H1 (cell line): Measurements from ENCODE around the gene PKM. TPM values are rescaled to one million over a fixed set of nuclear protein-coding genes. Genes with fewer than 3 reads are reported as not detected.

Source experiments
- CTCF ChIA-PET: fragments of 300-600 bp; sonication (Branson Sonifier 250); formaldehyde crosslinking; loops from one replicate; lab custom pipeline; 2021; ENCODE audit not compliant: partially characterized antibody; lab: Charles Lee
- POLR2A ChIA-PET: fragments of 300-600 bp; sonication (Branson Sonifier 250); formaldehyde crosslinking; loops from one replicate; lab custom pipeline; 2021; ENCODE audit warnings: inconsistent platforms; ENCODE audit not compliant: partially characterized antibody; lab: Charles Lee
- DNase-seq, 2 experiments: peaks; one replicate each; pipeline versions ENCODE4 v3.0.0 to v3.0.0-alpha.2; 2010 to 2022; ENCODE audit warnings: low spot score in 2 of 2, low read depth in 1 of 2, mixed read lengths in 1 of 2
- FAIRE-seq: peaks from 2 replicates; lab custom pipeline; 2011; peaks lifted over from hg19 to GRCh38; lab: Jason Lieb, UNC
- H2AFZ ChIP-seq: 2 replicates; pipeline ENCODE4 v1.8.1; 2012; ENCODE audit warnings: low read length, inconsistent platforms
- H2AK5ac ChIP-seq: 2 replicates; pipeline ENCODE4 v1.6.1; 2013; ENCODE audit warnings: low read depth, low read length
- H2BK120ac ChIP-seq: replicated peaks from 2 replicates; pipeline ENCODE3; 2013; ENCODE audit warnings: low read depth, low read length, inconsistent platforms
- H2BK12ac ChIP-seq: 2 replicates; pipeline ENCODE4 v1.6.1; 2013; ENCODE audit warnings: low read depth, low read length
- H2BK15ac ChIP-seq: 2 replicates; pipeline ENCODE4 v1.6.1; 2013; ENCODE audit warnings: low read length
- H2BK20ac ChIP-seq: 2 replicates; pipeline ENCODE4 v1.6.1; 2013; ENCODE audit warnings: low read length
- H2BK5ac ChIP-seq: 2 replicates; pipeline ENCODE4 v1.6.1; 2013; ENCODE audit warnings: low read depth, low read length
- H3K14ac ChIP-seq: 2 replicates; pipeline ENCODE4 v1.6.1; 2013; ENCODE audit warnings: inconsistent platforms; ENCODE audit not compliant: insufficient read length
- H3K18ac ChIP-seq: 2 replicates; pipeline ENCODE4 v1.6.1; 2013; ENCODE audit warnings: low read length; ENCODE audit errors: extremely low read depth
- H3K23ac ChIP-seq: 2 replicates; pipeline ENCODE4 v1.6.1; 2013; ENCODE audit warnings: inconsistent platforms; ENCODE audit not compliant: insufficient read length
- H3K23me2 ChIP-seq: 2 replicates; pipeline ENCODE4 v1.6.1; 2013; ENCODE audit warnings: low read depth, low read length
- H3K27ac ChIP-seq: 2 replicates; pipeline ENCODE4 v1.6.1; 2011; ENCODE audit warnings: low read depth, low read length, inconsistent platforms
- H3K27me3 ChIP-seq, 4 experiments: replicated peaks in 1 of 4; 1 replicate in 1 of 4; 2 replicates in 3 of 4; pipeline versions ENCODE4 v1.6.1 to v1.8.1; 2011 to 2013; ENCODE audit warnings: low read length in 3 of 4, mild to moderate bottlenecking in 3 of 4, inconsistent platforms in 2 of 4, mixed read lengths in 2 of 4, moderate library complexity in 1 of 4; ENCODE audit not compliant: control insufficient read depth in 3 of 4, insufficient read depth in 3 of 4; ENCODE audit errors: extremely low read depth in 1 of 4
- H3K36me3 ChIP-seq, 4 experiments: 2 replicates each; pipeline versions ENCODE4 v1.6.1 to v1.8.1; 2011 to 2013; ENCODE audit warnings: mild to moderate bottlenecking in 4 of 4, low read length in 3 of 4, moderate library complexity in 2 of 4, control low read depth in 1 of 4, inconsistent platforms in 1 of 4; ENCODE audit not compliant: insufficient read depth in 4 of 4, control insufficient read depth in 2 of 4
- H3K4ac ChIP-seq: replicated peaks from 2 replicates; pipeline ENCODE3; 2013; ENCODE audit warnings: low read length, low read depth, mixed read lengths, inconsistent platforms; ENCODE audit not compliant: insufficient read length
- H3K4me1 ChIP-seq, 4 experiments: replicated peaks in 1 of 4; 1 replicate in 1 of 4; 2 replicates in 3 of 4; pipeline versions ENCODE4 v1.6.1 to v1.8.1; 2011 to 2013; ENCODE audit warnings: low read length in 3 of 4, inconsistent platforms in 2 of 4, mixed read lengths in 1 of 4; ENCODE audit not compliant: insufficient read depth in 4 of 4, control insufficient read depth in 3 of 4
- H3K4me2 ChIP-seq, 2 experiments: 2 replicates each; pipeline versions ENCODE4 v1.6.1 to v1.8.1; 2011 to 2013; ENCODE audit warnings: low read depth in 2 of 2, low read length in 2 of 2, control low read depth in 1 of 2, inconsistent platforms in 1 of 2, mild to moderate bottlenecking in 1 of 2; ENCODE audit not compliant: insufficient read depth in 1 of 2
- H3K4me3 ChIP-seq, 4 experiments: fragments of 200-600, 300-600 bp in 1 of 4; sonication (generic), shearing (Covaris generic), sonication (Bioruptor Twin) in 1 of 4; 2 replicates each; pipeline versions ENCODE4 v1.5.1 to v1.8.1; 2011 to 2016; ENCODE audit warnings: low read length in 4 of 4, low read depth in 3 of 4, control low read depth in 2 of 4, inconsistent platforms in 2 of 4, mild to moderate bottlenecking in 2 of 4, mixed read lengths in 1 of 4, moderate library complexity in 1 of 4; ENCODE audit not compliant: insufficient read depth in 2 of 4; ENCODE audit errors: extremely low read depth in 1 of 4
- H3K56ac ChIP-seq: replicated peaks from 2 replicates; pipeline ENCODE3; 2013; ENCODE audit warnings: low read depth, mild to moderate bottlenecking, mixed read lengths, low read length, inconsistent platforms; ENCODE audit not compliant: insufficient read length
- H3K79me1 ChIP-seq: 2 replicates; pipeline ENCODE4 v1.6.1; 2013; ENCODE audit warnings: low read depth, low read length, control low read depth
- H3K79me2 ChIP-seq, 2 experiments: 2 replicates each; pipeline versions ENCODE4 v1.6.1 to v1.8.1; 2012 to 2013; ENCODE audit warnings: low read length in 2 of 2, mild to moderate bottlenecking in 2 of 2, inconsistent platforms in 1 of 2; ENCODE audit not compliant: insufficient read depth in 2 of 2, control insufficient read depth in 1 of 2
- H3K9ac ChIP-seq, 4 experiments: replicated peaks in 1 of 4; 1 replicate in 1 of 4; 2 replicates in 3 of 4; pipeline versions ENCODE4 v1.6.1 to v1.8.1; 2011 to 2013; ENCODE audit warnings: low read depth in 3 of 4, low read length in 3 of 4, control low read depth in 2 of 4, mild to moderate bottlenecking in 2 of 4, moderate library complexity in 2 of 4, inconsistent platforms in 1 of 4; ENCODE audit errors: extremely low read depth in 1 of 4
- H3K9me3 ChIP-seq, 2 experiments: 2 replicates each; pipeline versions ENCODE4 v1.6.1 to v1.8.1; 2012 to 2013; ENCODE audit warnings: mild to moderate bottlenecking in 2 of 2, moderate library complexity in 2 of 2, control low read depth in 1 of 2, inconsistent platforms in 1 of 2, low read depth in 1 of 2, low read length in 1 of 2, mixed read lengths in 1 of 2; ENCODE audit not compliant: insufficient read depth in 2 of 2
- H4K20me1 ChIP-seq, 2 experiments: replicated peaks in 1 of 2; 2 replicates each; pipeline versions ENCODE3 to v1.8.1; 2011 to 2013; ENCODE audit warnings: inconsistent platforms in 2 of 2, low read length in 2 of 2, mild to moderate bottlenecking in 1 of 2; ENCODE audit not compliant: insufficient read depth in 2 of 2, control insufficient read depth in 1 of 2
- H4K5ac ChIP-seq: 2 replicates; pipeline ENCODE4 v1.6.1; 2013; ENCODE audit warnings: low read length, low read depth, mixed read lengths, inconsistent platforms; ENCODE audit not compliant: insufficient read length
- H4K8ac ChIP-seq: 2 replicates; pipeline ENCODE4 v1.8.0; 2013; ENCODE audit warnings: mild to moderate bottlenecking, moderate library complexity, low read length, inconsistent platforms; ENCODE audit not compliant: insufficient read depth; ENCODE audit errors: extremely low read depth
- H4K91ac ChIP-seq: replicated peaks from 2 replicates; pipeline ENCODE3; 2013; ENCODE audit warnings: low read length, mixed read lengths, inconsistent platforms; ENCODE audit not compliant: insufficient read length
- BCL11A ChIP-seq, 2 experiments: IDR thresholded peaks; one replicate each; pipeline ENCODE4 v1.6.1; 2011; ENCODE audit warnings: low read depth in 2 of 2, low read length in 2 of 2, mild to moderate bottlenecking in 2 of 2
- GTF2F1 ChIP-seq: IDR thresholded peaks from 2 replicates; pipeline ENCODE4 v1.6.1; 2012; ENCODE audit warnings: low read depth, low read length, improper control_type of control experiment, borderline replicate concordance
- JUND ChIP-seq: IDR thresholded peaks from 2 replicates; pipeline ENCODE4 v1.6.1; 2011; ENCODE audit warnings: mild to moderate bottlenecking, improper control_type of control experiment, low read length
- RXRA ChIP-seq: IDR thresholded peaks from 2 replicates; pipeline ENCODE4 v1.6.1; 2011; ENCODE audit warnings: low read depth, mild to moderate bottlenecking, low read length, moderate library complexity; ENCODE audit not compliant: insufficient read depth
- SIN3A ChIP-seq, 2 experiments: IDR thresholded peaks in 1 of 2; conservative IDR thresholded peaks in 1 of 2; 2 replicates each; pipeline ENCODE4 v1.6.1; 2011 to 2012; ENCODE audit warnings: low read length in 2 of 2, improper control_type of control experiment in 1 of 2, low read depth in 1 of 2, mild to moderate bottlenecking in 1 of 2
- SIX5 ChIP-seq: IDR thresholded peaks from 2 replicates; pipeline ENCODE4 v1.6.1; 2011; ENCODE audit warnings: mild to moderate bottlenecking, low read depth, low read length
- SP1 ChIP-seq: IDR thresholded peaks from 2 replicates; pipeline ENCODE4 v1.6.1; 2011; ENCODE audit warnings: low read depth, low read length
- WGBS, 2 experiments: shearing (Covaris generic) in 1 of 2; methylation state at CpG; one replicate each; pipeline versions ENCODE4 v1.1.6 to v1.1.7; 2013 to 2015; ENCODE audit warnings: low lambda C conversion rate in 2 of 2, mixed read lengths in 2 of 2, inconsistent platforms in 1 of 2, low coverage in 1 of 2, missing lambda C conversion rate in 1 of 2; ENCODE audit not compliant: insufficient replicate concordance in 2 of 2, insufficient coverage in 1 of 2, insufficient read length in 1 of 2; ENCODE audit errors: extremely low coverage in 1 of 2, missing lambda C conversion rate in 1 of 2; 5-methylcytosine and 5-hydroxymethylcytosine counted together
- polyA plus RNA-seq, 7 experiments: library from polyadenylated mRNA; depleted of rRNA in 3 of 7; stranded (reverse) in 5 of 7; unstranded in 2 of 7; fragments of >200 nt in 5 of 7; fragments of 200-250 nt in 2 of 7; gene quantifications; 1 replicate in 5 of 7; 2 replicates in 1 of 7; 4 replicates in 1 of 7; pipeline versions ENCODE4 v1.2.1 to v1.2.3, GENCODE V29; 2011 to 2013; ENCODE audit warnings: missing spikeins in 2 of 7, mixed read lengths in 2 of 7
- total RNA-seq: library from RNA; stranded (reverse); fragmentation: NEBNext Ultra II Directional; extraction: Animal tissue kit (Norgen Biotek cat#: 25700); gene quantifications from 2 replicates; pipeline ENCODE4 v1.2.1, GENCODE V29; 2021
- TF ChIP-seq, protein P1 (sequence below): IDR thresholded peaks from 2 replicates; pipeline ENCODE4 v1.6.1; 2012; ENCODE audit warnings: low read length, inconsistent platforms
- TF ChIP-seq, protein P2 (sequence below): IDR thresholded peaks from 2 replicates; pipeline ENCODE4 v1.6.1; 2012; ENCODE audit warnings: inconsistent platforms

Gene PKM
- total and polyA plus RNA-seq, 2 of the 8 experiments (the other 6 are each of a cell fraction or from before 2014, with no cell fraction given) = 780 to 856 TPM

DNA sequence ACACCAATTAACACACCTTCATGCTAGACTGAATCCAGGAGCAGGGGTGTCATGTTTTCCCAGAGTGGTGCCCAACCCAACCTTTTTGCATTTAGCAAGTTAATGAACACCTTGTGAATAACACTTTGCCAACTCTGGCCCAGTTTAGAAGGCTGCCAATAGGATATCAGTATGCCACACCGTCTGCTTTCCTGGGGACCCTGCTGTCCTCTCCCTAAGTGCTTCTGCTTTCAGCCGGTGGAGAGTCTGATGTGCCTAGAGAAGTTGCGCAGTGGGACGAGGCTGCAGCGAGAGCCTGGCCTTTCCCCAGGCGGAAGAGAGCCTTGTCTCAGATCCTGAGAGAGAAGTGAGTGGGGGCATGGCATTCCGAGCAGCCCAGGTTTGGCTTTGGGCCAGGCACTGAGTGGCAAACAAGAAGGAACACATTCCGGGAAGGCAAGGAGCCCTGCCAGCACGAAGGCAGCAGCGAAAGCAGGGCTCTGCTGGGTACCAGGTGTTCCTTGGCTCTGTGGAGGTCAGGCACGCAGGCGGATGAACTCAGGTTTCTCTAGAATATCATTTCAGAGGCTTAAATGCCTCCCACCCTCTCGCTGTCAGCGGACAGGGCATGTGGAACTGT is 75.9 kb downstream of the PKM start:
- no peaks in the 10 kb centered on the region for H3K79me2 ChIP-seq
- no peak overlapping the region for H3K56ac ChIP-seq
- 0 out of 2 replicates have a peak overlapping the region, but pooled peaks have one; percentile 50 for H2BK12ac ChIP-seq
- DNase-seq (peak in 1 of 2 experiments; percentile 51), FAIRE-seq (no peak)
- no peak overlapping the region for H2BK5ac ChIP-seq
- peak overlapping the region; percentile 40; the same call in 1 of the 2 replicates for H2BK15ac ChIP-seq
- H3K4me3 ChIP-seq = no peak overlapping the region
- no peak overlapping the region for H2BK120ac ChIP-seq
- peak overlapping the region; percentile 98 for H2AFZ ChIP-seq
- H3K27me3 ChIP-seq = peaks cover 0 to 4% (median 0%) of the 10 kb centered on the region in 4 experiments; a peak in 2 of 7 replicates
- H3K4me2 ChIP-seq = peak overlapping the region in 1 of 2 experiments; percentile 0; a peak in 1 of 4 replicates
- no peak overlapping the region for H3K4ac ChIP-seq
- TF ChIP-seq RXRA = no peak
- no peak for TF ChIP-seq JUND
- no peak for TF ChIP-seq SP1
- no peak for TF ChIP-seq GTF2F1
- no peak for TF ChIP-seq BCL11A (IDR thresholded peaks at IDR 0.05; ENCODE audit: low read depth in 2 of 2, low read length in 2 of 2)
- TF ChIP-seq, protein P1, sequence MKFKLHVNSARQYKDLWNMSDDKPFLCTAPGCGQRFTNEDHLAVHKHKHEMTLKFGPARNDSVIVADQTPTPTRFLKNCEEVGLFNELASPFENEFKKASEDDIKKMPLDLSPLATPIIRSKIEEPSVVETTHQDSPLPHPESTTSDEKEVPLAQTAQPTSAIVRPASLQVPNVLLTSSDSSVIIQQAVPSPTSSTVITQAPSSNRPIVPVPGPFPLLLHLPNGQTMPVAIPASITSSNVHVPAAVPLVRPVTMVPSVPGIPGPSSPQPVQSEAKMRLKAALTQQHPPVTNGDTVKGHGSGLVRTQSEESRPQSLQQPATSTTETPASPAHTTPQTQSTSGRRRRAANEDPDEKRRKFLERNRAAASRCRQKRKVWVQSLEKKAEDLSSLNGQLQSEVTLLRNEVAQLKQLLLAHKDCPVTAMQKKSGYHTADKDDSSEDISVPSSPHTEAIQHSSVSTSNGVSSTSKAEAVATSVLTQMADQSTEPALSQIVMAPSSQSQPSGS = no peak
- TF ChIP-seq, protein P2, sequence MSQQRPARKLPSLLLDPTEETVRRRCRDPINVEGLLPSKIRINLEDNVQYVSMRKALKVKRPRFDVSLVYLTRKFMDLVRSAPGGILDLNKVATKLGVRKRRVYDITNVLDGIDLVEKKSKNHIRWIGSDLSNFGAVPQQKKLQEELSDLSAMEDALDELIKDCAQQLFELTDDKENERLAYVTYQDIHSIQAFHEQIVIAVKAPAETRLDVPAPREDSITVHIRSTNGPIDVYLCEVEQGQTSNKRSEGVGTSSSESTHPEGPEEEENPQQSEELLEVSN = no peak
- no peak for TF ChIP-seq SIX5
- TF ChIP-seq SIN3A (conservative IDR thresholded peaks at IDR 0.05 in 1 of 2, IDR thresholded peaks at IDR 0.05 in 1 of 2; ENCODE audit: low read depth in 1 of 2, low read length in 2 of 2) = no peak
- TF ChIP-seq, all 59 proteins: peak for 0
- no peaks in the 10 kb centered on the region for H3K9me3 ChIP-seq
- no peaks in the 10 kb centered on the region; the same call in 1 of the 2 replicates for H3K23me2 ChIP-seq
- H3K14ac ChIP-seq = no peak overlapping the region
- H3K27ac ChIP-seq = no peak overlapping the region
- no peaks in the 10 kb centered on the region for H4K20me1 ChIP-seq
- H2AK5ac ChIP-seq = no peak overlapping the region
- no peaks in the 10 kb centered on the region for H3K36me3 ChIP-seq
- WGBS, 2 experiments = 84% methylated on average over 14 of the region's 14 CpGs; no CpG with 5 or more reads in 1 of the 2 experiments
- no peak overlapping the region for H4K91ac ChIP-seq
- no peaks in the 10 kb centered on the region for H3K4me1 ChIP-seq
- H4K8ac ChIP-seq = no peak overlapping the region; the same call in 1 of the 2 replicates
- ChIA-PET POLR2A (no interaction called here), CTCF (interaction anchor here (0.6 to 2.5 kb wide), 10 partner anchors 9 to 479 kb away, joined by 3 to 21 read pairs (median 8); no protein-coding TSS in a partner anchor)
- H3K23ac ChIP-seq = no peak overlapping the region
- H3K79me1 ChIP-seq = no peaks in the 10 kb centered on the region
- H2BK20ac ChIP-seq = no peak overlapping the region
- peak overlapping the region; percentile 24; the same call in 1 of the 2 replicates for H3K18ac ChIP-seq
- no peak overlapping the region for H3K9ac ChIP-seq
- H4K5ac ChIP-seq = no peak overlapping the region
